ENCODE data around the gene RSPO1.
"Not testable (repeated sequence)": the region's sequence is repeated elsewhere in the genome, so short reads cannot be mapped to it uniquely, and the experiment has no call there.

Gene RSPO1

DNA sequence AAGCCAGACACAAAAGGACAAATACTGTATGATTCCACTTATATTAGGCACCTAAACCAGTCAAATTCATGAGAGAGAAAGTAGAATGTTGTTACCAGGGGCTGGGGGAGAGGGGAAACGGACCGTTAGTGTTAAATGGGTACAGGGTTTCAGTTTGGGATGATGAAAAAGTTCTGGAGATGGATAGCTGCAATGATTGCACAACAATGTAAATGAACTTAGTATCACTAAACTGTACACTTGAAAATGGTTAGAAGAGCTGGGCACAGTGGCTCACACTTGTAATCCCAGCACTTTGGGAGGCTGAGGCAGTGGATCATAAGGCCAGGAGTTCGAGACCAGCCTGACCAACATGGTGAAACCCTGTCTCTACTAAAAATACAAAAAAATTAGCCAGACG is 50.1 kb downstream of the RSPO1 start:
- H3K27ac Mint-ChIP-seq, ATAC-seq, H3K4me3 Mint-ChIP-seq, H3K9me3 Mint-ChIP-seq, H3K4me1 Mint-ChIP-seq, H3K27me3 Mint-ChIP-seq: not testable (repeated sequence)
- H3K36me3 Mint-ChIP-seq = peaks cover 71% of the 10 kb centered on the region

DNA sequence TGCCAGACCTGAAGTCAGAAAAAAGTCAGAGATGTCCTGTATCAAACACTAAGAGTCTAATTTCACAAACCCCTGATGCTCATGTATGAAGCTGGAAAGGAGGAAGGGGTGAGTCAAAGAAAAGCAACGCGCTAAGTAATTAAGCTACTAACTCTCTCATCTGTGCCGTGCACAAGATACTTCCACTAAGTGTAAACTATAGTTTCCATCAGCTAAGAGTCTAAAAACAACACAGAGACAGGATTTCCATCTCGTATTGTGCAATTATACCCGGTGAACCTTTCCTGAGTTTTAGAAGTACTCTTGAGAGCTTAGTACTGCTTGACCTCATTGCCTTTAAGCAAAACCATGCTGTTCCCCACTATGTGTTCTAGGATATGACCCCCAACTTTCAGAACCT is 59.0 kb downstream of the RSPO1 start:
- Mint-ChIP-seq H3K4me1 (no peaks in the 10 kb centered on the region), H3K27me3 (no peaks in the 10 kb centered on the region), H3K4me3 (no peak overlapping the region), H3K9me3 (no peaks in the 10 kb centered on the region), H3K36me3 (peaks cover 77% of the 10 kb centered on the region), H3K27ac (no peak overlapping the region)
- no peak for ATAC-seq

DNA sequence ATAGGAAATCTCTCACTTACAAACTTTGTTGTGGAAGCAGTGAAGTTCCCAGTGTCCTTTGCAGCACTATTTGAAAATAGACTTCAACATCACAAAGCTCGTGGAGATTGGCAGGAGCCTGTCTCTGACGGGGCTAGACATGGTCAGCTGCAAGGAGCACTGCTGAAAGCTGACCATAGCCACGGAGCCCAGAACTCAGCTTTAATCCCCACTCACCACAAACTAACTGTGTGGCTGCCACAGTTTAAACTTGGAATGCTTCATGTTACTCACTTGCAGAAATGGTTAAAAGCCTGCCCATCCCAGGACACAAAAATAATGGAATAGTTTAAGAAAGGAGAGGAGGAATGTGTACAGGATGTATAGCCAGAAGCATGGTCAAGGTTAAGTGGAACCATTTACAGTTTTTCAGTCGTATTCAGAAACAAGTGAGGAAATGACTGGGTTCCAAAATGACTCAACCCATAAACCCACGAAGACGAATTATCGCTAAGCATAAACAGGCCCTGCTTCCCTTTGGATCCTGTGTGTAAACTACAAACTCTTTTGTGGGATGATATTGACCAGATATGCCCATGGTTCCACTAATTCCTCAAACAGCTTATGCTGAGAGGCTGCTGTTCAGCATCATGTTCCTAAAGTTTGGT is 59.7 kb downstream of the RSPO1 start:
- no peak overlapping the region for H3K4me3 Mint-ChIP-seq
- no peaks in the 10 kb centered on the region for H3K9me3 Mint-ChIP-seq
- H3K27ac Mint-ChIP-seq = no peak overlapping the region
- H3K27me3 Mint-ChIP-seq = no peaks in the 10 kb centered on the region
- H3K4me1 Mint-ChIP-seq = no peaks in the 10 kb centered on the region
- peaks cover 77% of the 10 kb centered on the region for H3K36me3 Mint-ChIP-seq
- ATAC-seq = no peak

DNA sequence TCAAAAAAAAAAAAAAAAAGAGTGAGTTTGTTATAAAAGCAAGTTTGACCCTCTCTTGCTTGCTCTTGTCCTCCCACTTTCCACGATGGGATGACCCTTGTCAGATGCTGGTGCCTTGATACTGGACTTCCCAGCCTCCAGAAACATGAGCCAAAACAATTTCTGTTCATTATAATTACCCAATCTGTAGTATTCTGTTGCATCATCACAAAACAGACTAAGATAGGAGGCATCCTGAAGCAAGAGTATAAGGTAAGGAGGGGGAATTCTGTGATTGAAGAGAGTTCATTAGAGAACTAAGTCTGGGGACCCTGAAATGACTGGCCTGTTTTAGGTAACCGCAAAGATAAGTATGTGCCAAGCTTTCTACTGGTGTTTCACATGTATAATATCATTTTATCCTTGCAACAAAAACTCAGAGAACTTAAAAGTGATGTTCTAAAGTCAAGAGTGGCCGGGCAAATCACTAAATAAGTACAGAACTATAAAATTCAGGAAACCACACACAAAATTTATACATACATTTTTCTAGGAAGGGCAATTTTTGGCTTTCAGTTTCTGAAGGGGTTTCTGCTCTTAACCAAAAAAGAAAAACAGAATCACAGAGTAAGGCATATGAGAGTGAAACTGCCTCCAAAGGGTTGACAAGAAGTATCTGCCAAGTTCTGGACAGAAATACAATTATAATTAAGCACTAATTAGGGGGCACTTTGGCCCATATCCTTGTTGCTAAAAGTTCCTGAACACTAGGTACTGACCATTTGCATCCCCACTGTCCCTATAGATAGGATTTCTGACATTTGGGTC is 64.0 kb downstream of the RSPO1 start:
- no peaks in the 10 kb centered on the region for H3K9me3 Mint-ChIP-seq
- H3K27me3 Mint-ChIP-seq = no peaks in the 10 kb centered on the region
- no peak overlapping the region for H3K27ac Mint-ChIP-seq
- H3K36me3 Mint-ChIP-seq = peaks cover 88% of the 10 kb centered on the region
- no peak for ATAC-seq
- no peaks in the 10 kb centered on the region for H3K4me1 Mint-ChIP-seq
- H3K4me3 Mint-ChIP-seq = no peak overlapping the region

DNA sequence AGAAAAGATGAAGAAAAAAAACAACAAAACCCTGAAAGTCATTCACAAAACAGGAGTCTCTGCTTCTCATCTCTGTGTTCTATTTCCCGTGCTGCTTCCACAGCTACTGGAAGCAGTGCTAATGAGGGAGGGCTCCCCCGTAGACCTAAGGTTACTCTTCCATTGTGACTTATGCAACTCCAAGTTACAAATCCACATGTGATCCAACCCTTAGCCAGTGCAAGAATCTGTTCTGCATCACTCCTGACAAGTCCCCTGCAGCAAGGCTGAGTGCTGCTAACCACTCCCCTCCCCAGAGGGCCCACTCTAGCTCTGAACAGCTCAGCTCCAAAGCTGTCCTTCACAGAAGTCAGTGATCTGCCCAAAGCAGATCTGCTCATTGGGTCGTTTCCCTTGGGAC is 67.7 kb downstream of the RSPO1 start:
- Mint-ChIP-seq H3K9me3 (no peaks in the 10 kb centered on the region), H3K36me3 (peaks cover 68% of the 10 kb centered on the region), H3K27me3 (no peaks in the 10 kb centered on the region), H3K4me3 (no peak overlapping the region), H3K4me1 (no peaks in the 10 kb centered on the region), H3K27ac (no peak overlapping the region)
- ATAC-seq = no peak

DNA sequence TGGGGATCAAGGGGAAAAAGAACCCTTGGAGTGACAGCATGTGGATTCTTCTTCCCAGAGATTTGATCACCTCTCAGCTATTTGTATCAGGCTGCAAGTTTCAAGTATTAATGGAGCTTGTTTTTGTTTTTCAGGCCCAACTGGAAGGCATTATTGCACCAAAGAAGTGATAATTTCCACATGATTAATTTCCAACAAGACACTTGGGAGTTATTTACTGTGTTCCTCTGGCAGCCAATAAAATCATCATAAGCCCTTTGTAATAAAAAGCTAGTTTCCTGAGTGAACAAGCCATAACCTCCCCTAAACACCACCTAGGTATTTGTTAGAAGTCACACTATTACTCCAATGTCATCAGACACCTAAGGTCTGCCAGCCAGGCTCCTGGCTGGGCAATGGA is 69.8 kb downstream of the RSPO1 start:
- Mint-ChIP-seq H3K27me3 (no peaks in the 10 kb centered on the region), H3K4me3 (no peak overlapping the region), H3K27ac (no peak overlapping the region), H3K9me3 (no peaks in the 10 kb centered on the region), H3K36me3 (peaks cover 56% of the 10 kb centered on the region), H3K4me1 (no peaks in the 10 kb centered on the region)
- ATAC-seq = no peak

DNA sequence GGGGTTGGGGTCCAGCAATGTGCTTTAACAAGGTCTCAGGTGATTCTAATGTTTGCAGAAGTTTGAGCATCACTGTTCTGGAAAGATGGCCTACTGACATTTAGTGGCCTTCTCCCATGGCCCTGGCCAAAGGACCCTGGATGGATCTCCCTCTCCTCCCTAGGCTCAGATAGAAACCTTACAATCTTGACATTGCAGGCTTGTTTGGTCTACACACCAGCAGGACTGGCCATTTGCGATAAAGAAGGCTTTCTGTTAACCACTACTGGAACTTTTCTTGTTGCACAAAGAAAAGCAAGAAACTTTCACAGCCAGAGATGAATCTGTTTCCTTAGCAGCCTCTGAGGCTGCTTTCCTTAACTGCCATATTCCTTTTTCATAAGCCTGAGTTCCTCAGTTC is 71.7 kb downstream of the RSPO1 start:
- no peak for ATAC-seq
- Mint-ChIP-seq H3K27ac (no peak overlapping the region), H3K27me3 (no peaks in the 10 kb centered on the region), H3K36me3 (peaks cover 37% of the 10 kb centered on the region), H3K9me3 (no peaks in the 10 kb centered on the region), H3K4me3 (no peak overlapping the region), H3K4me1 (no peaks in the 10 kb centered on the region)
